Body of pancreas (tissue), 4 donors: ENCODE measurements around the gene PRSS21.

ENCODE experiments used
- POLR2A ChIP-seq, 3 donors: fragments of 450-650 bp; IDR thresholded peaks; one replicate each; pipeline ENCODE4 v1.6.1; 2016; ENCODE audit warnings: antibody characterized with exemption in 3 of 3, mild to moderate bottlenecking in 2 of 3
- TF ChIP-seq, protein P1 (sequence below), 7 experiments: fragments of 450-650 bp in 4 of 7; fragments of 200-600 bp in 3 of 7; sonication (generic) in 3 of 7; IDR thresholded peaks; one replicate each; pipeline ENCODE4 v1.5.1; 2016 to 2019; ENCODE audit warnings: antibody characterized with exemption in 7 of 7

DNA sequence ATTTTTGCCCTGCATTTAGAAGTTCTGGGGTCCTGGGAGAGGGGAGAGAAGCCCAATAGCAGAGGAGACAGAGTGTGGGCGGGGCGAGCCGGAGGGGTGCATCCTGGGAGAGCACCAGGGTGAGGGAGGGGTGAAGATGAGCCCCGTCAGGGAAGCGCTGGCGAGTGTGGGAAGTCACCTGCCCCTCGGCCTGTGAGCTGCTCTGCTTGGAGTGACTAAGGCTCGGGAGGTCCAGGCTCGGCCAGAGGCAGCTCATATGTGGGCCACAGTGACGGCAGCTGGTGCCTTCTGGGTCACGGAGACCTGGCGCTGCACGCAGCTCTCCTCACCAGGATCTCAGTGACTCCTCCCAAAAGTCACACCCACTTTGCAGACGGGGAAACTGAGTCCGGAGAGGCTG is 14.2 kb downstream of the PRSS21 start:
- TF ChIP-seq, protein P1, sequence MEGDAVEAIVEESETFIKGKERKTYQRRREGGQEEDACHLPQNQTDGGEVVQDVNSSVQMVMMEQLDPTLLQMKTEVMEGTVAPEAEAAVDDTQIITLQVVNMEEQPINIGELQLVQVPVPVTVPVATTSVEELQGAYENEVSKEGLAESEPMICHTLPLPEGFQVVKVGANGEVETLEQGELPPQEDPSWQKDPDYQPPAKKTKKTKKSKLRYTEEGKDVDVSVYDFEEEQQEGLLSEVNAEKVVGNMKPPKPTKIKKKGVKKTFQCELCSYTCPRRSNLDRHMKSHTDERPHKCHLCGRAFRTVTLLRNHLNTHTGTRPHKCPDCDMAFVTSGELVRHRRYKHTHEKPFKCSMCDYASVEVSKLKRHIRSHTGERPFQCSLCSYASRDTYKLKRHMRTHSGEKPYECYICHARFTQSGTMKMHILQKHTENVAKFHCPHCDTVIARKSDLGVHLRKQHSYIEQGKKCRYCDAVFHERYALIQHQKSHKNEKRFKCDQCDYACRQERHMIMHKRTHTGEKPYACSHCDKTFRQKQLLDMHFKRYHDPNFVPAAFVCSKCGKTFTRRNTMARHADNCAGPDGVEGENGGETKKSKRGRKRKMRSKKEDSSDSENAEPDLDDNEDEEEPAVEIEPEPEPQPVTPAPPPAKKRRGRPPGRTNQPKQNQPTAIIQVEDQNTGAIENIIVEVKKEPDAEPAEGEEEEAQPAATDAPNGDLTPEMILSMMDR (IDR thresholded peaks at IDR 0.05) = no peak
- no peak for TF ChIP-seq POLR2A (IDR thresholded peaks at IDR 0.05)
